D721Med (cell line): ENCODE measurements around the gene PLEKHD1.

Experiments used
- DNase-seq: peaks from one replicate; pipeline ENCODE4 v3.0.0; 2011; ENCODE audit warnings: low spot score; ENCODE audit not compliant: insufficient read length
- FAIRE-seq: peaks from 2 replicates; lab custom pipeline; 2011; peaks lifted over from hg19 to GRCh38; lab: Jason Lieb, UNC
- CTCF ChIP-seq: IDR thresholded peaks from 2 replicates; pipeline ENCODE4 v1.5.1; 2012; ENCODE audit warnings: mild to moderate bottlenecking, control low read depth; ENCODE audit not compliant: insufficient read depth; ENCODE audit errors: missing control alignments

Gene PLEKHD1

DNA sequence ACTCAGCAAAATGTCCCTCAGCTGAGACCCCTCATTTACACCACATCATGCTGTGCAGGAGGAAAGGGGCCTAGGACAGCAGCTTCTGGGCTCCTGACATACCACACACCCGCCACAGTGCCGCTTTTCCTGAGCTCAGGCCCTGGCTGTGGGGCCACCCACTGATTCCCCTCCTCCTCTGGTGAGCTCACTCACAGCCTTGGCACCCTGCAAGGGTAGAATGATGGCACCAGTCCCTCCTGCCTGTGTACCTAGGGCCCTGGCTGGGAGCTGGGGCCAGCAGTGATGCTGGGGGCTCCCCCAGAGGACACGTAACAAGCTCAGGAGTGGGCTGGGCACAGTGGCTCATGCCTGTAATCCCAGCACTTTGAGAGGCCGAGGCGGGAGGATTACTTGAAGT, 44.4 kb downstream of the PLEKHD1 start:
- no peak for FAIRE-seq
- TF ChIP-seq CTCF, result no peak

GRCh38 chr14:69529563-69529962, 45.0 kb downstream of the PLEKHD1 start:
- no peak for FAIRE-seq
- DNase-seq, result no peak
- TF ChIP-seq CTCF, result no peak

More for the DNA sequence above, 44.4 kb downstream of the PLEKHD1 start:
- DNase-seq, result no peak

DNA sequence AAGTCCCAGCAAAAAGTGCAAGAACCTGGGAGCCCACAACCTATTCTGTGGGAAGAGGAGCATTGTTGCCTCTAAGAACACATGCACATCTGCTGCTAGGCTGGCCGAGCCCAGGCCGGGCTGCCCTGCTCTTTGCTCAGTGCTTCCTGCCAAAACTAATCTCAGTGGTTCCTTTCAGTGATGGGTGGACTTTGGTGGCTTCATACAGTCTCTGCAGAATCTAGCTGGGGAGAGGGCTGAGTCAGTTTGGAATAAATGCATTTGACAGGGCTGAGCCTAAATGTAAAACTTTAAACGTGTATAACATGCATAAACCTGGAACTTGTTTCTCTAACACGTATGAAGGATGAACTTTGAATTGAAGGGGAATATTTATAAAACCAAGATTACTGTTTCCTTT, 45.6 kb downstream of the PLEKHD1 start:
- no peak for DNase-seq
- FAIRE-seq, result no peak
- no peak for TF ChIP-seq CTCF

DNA sequence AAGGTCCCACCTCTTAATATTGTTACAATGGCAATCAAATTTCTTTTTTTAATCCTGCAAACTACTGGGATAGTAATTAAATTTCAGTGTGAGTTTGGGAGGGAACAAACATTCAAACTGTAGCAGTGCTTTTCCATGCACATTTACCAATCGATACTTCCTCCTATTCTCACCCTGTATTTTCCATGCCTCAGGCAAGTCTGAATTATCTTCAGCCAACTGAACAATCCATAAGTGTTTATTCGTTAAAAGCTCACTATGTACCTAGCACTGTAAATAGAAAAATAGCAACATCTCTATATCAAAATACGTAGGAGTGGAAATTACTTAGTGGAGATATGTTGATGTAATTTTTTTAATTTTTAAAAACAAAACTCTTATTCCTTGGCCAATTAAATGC, 46.6 kb downstream of the PLEKHD1 start:
- DNase-seq, result no peak
- no peak for FAIRE-seq
- no peak for TF ChIP-seq CTCF

DNA sequence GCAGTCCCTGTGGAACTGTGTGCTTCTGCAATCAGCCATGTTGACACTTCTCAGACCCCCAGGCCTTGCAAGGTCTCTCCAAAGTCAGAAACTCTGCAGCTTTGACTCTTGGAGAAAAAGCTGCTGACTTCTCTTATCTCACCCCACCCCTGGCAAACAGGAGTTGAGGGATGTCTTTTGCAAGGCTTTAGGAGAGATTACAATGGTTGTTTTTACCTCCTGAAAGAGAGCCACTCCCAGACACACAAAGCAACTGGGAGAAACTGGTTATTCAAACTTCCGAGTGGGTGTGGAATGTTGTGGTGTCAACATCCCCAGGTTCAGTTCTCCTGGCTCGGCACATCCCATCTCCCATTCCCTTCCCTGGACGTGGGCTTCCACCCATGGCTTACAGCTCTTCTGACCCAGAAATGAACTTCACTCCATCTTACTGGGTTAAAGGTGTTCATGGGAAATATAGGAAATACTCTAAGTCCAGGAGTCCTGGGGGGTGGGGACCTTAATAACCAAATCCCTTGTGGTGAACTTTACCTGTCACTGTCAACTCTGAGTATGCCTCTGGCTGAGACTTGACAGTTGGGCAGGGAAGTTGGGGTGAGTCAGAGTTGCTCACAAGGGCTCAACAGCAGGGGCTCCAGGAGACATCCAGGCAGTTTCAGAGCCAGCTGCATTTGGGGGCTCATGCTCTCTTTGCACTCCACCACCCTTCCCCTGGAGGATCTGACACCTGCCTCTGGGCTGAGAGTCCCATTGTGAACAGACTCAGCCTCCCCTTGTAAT, 48.2 kb downstream of the PLEKHD1 start:
- DNase-seq, result no peak

DNA sequence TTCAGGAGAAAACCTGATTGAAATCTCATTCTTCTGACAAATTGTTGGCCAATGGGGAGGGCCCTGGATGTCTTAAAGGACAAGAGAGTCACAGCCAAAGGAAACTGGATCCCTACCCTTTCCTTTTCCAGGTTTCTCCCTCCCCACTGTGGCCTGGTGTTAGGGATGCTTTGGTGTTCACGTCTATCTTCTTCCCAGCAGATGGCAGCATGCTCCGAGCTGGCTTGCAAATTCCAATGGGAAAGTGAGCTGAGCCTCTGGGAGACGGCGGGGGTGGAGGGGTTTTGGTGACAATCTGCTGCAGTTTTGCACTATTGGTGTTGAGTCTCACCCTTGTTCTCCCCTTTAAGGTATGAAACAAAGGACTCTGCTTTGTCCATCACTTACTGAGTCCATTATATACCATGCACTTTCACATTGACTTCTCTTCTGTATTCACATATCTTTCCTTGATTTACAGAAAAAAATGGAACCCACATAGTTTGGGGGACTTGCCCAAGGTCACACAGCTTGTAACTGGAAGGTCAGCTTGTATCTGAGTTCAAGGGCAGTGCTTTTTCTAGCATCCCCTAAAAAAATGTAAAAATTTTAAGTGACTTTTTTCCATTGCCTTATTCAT, 50.8 kb downstream of the PLEKHD1 start:
- peak; percentile 58 for DNase-seq
- FAIRE-seq, result no peak
- peak; percentile 76 for TF ChIP-seq CTCF

More for the DNA sequence above, 48.2 kb downstream of the PLEKHD1 start:
- TF ChIP-seq CTCF, result no peak
- no peak for FAIRE-seq

GRCh38 chr14:69536971-69537370, 52.4 kb downstream of the PLEKHD1 start:
- no peak for TF ChIP-seq CTCF
- FAIRE-seq (no peak), DNase-seq (no peak)
